ENCODE results near the gene RHPN2.
"Not testable (repeated sequence)": the region's sequence is repeated elsewhere in the genome, so short reads cannot be mapped to it uniquely, and the experiment has no call there.

RHPN2 gene

DNA sequence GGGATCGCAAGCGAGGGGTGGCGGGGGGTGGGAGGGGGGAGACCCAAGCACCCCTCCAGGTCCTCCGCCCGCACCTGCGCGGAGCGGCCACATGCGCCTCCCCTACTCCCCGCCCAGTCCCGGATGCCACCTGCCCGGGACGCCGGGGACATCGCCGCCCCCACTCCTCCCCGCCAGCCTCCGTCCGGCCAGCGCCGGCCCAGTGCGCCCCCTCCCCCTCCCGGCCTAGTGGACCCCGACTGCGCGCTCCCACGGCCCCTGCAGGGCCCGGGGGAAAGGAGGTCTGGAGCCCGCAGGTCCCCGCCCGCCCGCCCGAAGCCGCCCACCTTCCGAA is 263 bp downstream of the RHPN2 start:
- DNase-seq (ENCODE audit: low spot score), result peak; percentile 66

DNA sequence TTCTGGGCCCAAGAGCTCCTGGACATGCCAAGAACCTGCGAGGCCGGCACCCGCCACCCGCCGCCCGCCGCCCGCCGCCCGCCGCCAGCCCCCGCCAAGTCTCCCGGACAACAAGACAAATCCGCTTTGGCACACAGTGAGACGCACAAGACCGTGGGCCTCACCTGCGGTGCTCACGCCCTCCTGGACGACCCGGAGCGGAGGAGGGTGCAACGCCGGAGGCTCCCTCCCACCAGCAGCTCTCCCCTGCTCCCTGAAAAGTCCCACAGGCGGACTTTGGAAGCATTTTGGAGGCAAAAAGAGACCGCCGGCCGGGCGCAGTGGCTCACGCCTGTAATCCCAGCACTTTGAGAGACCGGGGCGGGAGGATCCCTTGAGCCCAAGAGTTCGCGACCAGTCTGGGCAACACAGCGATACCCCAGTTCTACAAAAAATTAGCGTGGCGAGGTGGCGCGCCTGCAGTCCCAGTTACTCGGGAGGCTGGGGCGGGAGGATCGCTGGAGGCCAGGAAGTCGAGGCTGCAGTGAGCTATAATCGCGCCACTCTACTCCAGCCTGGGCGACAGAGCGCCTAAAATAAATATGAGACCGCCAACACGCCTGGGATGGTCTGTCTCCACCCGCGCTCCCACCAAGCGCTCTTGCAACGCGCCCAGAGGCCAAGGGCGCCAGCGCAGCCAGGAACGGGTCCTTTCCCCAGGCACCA is 783 bp downstream of the RHPN2 start:
- peak; percentile 27 for DNase-seq (ENCODE audit: low spot score)

DNA sequence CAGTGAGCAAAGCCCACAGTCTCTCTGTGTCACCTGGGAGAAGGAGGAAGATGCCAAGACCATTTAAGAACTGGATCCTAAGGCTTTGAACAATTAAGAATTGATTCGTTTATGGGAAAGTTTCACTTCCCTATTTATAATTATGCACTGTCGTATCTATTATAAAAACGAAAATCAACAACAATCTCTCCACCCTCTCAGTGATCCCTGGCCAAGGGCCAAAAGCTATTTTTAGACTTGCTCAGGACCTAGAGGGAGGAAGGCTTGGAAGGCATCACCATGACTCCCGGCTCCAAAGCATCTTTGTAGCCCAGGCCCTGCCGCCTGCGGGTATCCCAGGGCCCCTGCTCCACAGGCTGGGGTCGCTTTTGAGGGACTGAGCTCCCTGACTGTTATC is 1.3 kb downstream of the RHPN2 start:
- DNase-seq (ENCODE audit: low spot score), result peak; percentile 40

DNA sequence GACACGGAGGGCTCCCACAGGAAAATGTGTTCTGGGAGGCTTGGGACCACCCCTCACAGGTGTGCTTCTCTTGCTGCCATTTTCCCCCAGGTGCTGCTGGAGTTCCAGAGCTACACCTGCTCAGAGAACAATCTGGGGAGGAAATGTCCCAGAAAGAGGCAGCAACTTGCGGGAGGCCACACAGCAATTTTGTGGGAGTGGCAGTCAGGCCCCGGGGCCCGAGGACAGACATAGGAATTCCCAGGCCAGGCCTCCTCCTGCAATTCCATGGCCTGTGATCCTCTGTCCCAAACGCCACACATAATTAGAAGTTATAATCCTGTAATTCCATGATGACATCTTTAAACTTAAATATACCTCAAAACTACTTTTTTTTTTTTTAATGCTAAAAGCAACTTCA is 1.8 kb downstream of the RHPN2 start:
- no peak for DNase-seq (ENCODE audit: low spot score)

DNA sequence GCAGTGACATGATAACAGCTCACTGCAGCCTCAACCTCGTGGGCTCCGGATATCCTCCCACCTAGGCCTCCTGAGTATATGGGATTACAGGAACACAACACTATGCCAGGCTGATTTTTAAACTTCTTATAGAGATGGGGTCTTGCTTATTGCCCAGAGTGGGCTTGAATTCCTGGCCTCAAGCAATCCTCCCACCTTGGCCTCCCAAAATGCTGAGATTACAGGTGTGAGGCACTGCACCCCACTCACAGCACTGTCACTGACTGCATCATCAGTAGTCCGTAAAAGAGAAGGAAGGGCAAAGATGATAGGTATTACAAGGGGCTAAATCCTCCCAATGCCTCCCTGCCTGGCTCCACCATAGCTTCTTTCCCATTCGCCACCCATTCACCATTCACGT is 4.1 kb downstream of the RHPN2 start:
- DNase-seq (ENCODE audit: low spot score), result no peak

DNA sequence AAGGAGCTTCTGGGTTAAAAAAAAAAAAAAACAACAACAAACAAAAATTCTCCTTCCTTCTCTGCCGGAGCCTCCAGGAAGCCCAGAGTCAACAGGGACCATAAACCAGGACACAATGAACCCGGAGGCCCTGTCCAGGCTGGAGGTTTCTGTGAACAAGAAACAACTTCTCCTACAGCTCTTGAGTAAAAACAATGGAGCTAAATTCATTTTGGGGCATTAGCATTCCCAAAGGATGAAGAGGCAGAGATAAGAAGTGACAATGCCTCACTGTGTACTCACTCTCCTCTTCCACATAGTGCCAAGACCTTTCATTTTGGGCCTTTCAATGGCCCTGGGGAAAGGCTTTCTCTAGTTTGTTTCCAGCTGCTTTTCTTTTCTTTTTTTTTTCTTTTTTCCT is 9.0 kb downstream of the RHPN2 start:
- DNase-seq (ENCODE audit: low spot score), result no peak

DNA sequence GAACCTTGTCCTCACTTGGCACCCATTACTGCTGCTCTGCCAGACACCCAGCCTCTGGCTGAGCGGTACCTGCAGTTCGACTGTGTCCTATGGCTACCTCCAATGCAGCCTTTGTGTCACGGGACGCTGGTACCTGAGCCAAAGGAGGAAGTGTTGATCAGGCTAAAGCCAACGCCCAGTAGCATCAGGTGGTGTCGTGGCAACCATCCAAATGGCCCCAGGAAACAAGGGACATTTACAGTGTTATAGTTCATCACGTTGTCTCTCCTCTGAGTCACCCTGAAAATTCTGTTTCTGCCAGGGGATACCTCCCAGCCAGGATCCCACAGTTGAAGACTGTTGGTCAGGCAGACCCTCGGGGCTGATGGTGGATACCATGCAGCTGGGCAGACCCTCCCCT is 10.1 kb downstream of the RHPN2 start:
- DNase-seq (ENCODE audit: low spot score), result no peak

DNA sequence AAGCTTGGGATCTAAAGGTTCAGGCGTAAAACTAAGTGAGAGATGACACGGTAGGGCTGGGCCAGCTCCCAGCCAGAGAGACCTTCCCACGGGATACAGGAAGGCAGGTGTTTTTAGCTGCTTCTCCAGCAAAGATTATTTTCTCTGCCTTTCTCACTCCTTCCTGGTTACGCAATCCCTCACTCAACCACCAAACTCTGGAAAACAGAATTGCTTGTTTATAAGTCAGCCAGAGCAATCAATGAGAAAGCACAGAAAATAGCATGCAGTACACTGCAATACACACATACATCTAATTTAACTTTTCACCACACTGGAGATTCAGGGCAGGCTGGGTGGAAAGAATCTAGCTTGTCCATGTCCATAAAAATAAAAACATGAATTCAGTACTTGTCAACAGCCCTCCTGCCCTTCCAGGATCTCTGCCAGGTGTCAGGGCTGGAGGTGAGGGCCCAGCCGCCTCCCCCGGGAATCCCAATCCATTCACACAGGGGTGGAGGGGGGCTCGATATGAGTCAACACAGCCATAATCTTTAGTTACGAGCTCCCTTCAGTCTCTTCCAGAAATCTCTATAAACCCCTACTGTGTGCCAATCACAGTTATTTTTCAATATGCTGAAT is 12.2 kb downstream of the RHPN2 start:
- DNase-seq (ENCODE audit: low spot score), result peak; percentile 84

DNA sequence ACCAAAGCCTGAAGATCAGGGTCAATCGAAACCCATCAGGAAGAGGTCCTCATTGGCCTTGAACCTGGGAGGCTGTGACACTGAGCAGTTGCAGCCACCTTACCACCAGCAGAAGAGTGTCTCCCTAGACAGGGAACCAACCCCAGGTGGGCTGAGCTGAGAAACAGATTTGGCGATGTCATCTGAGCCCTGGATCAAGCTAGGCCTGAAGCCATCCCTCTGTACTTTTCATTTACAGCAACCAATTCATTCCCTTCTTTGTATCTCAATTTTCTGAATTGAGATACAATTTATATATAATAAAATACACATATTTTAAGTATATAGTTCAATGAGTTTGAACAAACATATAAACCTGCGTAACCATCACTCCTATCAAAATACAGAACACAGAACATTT is 14.6 kb downstream of the RHPN2 start:
- no peak for DNase-seq (ENCODE audit: low spot score)

DNA sequence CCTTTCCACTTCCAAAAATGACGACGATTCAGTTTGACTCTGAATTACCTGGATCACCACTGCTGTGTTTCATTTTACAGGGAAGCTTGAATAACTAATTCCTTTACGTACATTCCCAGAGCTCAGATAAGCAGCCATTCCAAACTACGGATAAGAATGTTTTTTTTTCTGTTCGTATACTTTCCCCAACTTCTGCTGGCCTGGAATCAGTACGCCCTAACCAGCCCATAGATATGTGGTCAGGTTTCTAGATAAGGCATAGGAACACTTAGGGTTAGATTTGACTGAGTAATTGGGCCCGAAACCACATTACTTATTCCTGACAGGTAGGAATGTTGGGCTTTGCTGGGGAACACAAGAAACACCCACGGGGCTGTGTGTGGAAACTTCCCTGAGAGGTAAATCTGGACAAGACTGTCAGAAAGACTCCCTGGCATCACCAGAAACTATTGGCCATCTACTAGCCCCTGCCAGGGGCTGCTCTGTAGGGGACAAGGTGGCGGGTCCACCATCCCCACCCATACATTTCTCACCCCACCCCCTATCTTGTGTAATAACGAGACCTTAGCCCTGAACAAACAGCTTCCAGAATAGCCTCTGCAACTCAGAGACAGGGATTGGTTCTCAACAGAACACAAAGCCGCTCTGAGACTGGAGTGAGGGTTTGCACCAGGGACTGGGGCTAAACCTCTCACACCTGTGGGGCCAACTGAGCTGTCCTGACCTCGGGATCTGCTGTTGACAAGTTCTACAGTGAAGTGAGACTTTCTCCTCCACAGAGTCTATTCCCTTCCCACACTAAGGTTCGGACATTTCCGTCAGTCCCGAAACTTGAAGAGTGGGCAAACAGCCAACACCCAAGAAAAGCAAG is 15.6 kb downstream of the RHPN2 start:
- DNase-seq (ENCODE audit: low spot score), result no peak

DNA sequence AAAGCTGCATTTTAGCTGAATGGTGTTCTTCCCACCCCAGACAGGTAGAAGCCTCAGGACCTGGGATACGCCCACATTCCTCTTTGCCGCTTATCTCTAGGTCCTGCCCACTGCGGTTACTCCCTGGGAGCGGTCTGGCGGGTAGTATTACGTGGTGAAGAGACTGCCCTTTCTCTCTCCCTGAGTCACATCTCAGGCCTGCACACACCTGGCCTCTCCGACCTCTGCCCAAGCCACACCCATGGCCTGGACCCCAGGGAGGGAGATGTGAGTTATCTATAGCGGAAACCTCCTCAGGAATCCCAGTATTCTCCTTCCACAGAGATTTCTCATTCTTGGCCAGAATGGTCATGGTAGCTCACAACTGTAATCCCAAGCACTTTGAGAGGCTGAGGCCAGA is 17.3 kb downstream of the RHPN2 start:
- peak; percentile 99 for DNase-seq (ENCODE audit: low spot score)

DNA sequence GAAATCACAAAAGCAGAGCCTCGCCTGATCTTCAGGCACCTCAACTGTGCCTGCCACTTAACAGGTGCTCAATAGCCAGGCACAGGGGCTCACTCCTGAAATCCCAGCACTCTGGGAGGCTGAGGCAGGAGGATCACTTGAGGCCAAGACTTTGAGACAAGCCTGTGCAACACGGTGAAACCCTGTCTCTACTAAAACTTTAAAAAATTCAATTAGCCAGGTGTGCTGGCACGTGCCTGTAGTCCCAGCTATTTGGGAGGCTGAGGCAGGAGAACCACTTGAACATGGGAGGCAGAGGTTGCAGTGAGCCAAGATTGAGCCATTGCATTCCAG is 22.9 kb downstream of the RHPN2 start:
- DNase-seq (ENCODE audit: low spot score), result not testable (repeated sequence)

DNA sequence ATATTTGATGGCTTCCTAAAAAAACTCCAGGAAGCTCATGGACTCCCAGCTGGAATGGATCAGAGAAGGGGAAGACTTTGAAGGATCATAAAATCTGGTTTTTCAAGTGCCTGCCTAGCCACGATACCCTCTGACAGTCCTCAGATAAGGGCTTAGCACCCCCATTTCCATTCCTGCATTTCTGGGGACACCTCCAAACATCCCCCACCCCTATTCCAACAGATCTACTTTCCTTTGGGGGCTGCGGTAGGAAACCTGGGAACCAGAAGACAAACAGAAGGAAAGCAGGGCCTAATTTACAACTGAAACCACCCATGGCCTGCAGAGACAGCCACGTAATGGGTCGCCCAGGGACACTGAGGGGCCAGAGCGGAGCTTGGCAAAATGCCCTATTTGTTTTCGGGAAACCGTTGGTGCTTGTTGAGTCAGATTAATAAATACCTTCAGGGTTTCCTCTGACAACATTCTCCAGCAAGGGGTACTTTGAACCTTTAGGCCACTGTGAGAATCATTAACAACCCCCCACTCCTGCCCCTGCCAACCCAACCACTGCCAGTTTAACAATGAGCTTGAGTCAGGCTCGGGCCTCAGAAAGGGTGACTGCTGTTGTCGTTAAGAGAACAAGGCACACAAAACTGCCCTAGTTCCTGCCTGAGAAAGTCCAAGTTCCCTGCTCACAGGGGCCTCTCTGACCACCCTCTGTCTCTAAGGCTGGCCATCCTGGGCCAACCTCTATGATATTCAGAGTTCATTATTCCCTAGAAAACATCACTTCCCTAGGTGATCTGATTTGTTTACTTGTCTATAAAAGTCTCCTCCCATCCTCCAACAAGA is 23.5 kb downstream of the RHPN2 start:
- peak; percentile 99 for DNase-seq (ENCODE audit: low spot score)

DNA sequence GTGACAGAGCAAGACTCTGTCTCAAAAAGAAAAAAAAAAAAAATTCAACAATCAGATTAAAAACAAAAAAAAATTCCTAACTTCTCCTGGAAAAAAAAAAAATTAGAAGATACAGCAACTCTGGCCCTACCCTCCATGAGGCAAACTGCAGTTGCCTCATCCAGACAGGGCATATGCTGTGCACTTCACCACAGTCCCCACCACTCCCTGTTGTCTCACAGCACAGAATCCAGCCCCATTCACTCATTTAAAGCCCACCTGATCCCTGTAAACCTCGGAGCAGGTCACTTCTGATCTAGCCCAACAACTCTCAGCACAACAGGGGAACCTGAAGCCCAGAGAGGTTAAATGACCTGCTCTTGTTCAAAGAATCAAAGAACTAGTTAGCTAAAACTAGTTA is 24.9 kb downstream of the RHPN2 start:
- DNase-seq (ENCODE audit: low spot score), result no peak

DNA sequence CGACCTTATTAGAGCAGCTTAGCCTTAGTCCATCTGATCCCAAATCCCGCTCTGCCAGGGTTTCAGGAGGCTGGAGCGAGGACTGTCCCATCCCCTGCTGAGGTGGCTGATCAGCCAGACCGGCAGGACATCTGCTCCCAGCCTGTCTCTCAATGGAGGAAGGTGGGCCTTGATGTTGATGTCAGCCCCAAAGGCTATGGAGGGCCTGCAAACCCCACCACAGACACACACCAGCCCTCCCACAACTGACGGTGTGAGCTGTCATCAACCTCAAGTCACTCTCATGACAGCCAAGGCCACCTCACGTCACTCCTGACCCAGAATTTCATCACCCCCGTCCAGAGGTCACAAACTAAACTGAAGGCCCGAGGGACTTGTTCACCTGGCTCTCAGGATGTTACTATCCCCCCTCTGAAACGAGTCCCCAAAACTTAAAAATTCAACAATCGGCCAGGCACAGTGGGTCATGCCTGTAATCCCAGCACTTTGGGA is 25.5 kb downstream of the RHPN2 start:
- DNase-seq (ENCODE audit: low spot score), result no peak

DNA sequence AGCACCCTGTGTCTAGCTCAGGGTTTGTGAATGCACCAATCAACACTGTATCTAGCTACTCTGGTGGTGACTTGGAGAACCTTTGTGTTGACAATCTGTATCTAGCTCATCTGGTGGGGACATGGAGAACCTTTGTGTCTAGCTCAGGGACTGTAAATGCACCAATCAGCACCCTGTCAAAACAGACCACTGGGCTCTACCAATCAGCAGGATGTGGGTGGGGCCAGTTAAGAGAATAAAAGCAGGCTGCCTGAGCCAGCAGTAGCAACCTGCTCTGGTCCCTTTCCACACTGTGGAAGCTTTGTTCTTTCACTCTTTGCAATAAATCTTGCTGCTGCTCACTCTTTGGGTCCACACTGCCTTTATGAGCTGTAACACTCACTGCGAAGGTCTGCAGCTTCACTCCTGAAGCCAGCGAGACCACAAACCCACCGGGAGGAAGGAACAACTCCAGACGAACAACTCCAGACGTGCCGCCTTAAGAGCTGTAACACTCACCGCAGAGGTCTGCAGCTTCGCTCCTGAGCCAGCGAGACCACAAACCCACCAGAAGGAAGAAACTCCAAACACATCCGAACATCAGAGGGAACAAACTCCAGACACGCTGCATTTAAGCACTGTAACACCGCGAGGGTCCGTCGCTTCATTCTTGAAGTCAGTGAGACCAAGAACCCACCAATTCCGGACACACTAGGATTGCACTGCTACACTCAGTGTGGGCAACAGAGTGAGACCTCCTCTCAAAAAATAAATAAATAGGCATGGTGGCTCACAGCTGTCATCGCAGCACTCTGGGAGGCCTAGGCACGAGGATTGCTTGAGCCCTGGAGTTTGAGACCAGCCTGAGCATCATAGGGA is 27.3 kb downstream of the RHPN2 start:
- not testable (repeated sequence) for DNase-seq (ENCODE audit: low spot score)

DNA sequence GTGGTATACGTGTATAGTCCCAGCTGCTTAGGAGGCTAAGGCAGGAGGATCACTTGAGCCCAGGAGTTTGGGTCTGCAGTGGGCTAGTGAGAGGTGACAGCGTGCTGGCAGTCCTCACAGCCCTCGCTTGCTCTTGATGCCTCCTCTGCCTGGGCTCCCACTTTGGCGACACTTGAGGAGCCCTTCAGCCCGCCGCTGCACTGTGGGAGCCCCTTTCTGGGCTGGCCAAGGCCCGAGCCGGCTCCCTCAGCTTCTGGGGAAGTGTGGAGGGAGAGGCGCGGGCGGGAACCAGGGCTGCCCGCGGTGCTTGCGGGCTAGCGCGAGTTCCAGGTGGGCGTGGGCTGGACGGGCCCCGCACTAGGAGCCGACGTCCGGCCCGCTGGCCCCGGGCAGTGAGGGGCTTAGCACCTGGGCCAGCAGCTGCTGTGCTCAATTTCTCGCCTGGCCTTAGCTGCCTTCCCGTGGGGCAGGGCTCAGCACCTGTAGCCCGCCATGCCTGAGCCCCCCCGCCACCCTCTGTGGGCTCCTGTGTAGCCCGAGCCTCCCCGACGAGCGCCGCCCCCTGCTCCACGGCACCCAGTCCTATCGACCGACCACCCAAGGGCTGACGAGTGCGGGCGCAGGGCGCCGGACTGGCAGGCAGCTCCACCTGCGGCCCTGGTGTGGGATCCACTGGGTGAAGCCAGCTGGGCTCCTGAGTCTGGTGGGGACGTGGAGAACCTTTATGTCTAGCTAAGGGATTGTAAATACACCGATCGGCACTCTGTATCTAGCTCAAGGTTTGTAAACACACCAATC is 28.1 kb downstream of the RHPN2 start:
- not testable (repeated sequence) for DNase-seq (ENCODE audit: low spot score)

DNA sequence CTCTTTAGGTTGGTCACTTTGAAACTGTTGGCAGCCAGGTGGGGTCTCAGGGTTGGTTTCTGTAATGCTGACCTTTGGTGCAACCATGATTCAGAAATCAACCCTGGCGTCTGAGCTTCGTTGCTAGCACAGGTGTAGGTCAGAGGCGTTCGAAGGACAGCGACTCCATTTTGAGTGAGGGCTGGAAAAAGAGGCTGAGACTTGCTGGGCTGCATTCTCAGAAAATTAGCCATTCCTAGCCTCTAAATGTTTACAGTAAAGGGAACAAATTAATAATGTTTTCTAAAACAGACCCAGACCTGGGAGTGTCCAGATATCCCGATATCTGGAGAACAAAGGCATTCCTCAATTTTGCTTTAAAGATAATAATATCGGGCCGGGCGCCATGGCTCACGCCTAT is 29.2 kb downstream of the RHPN2 start:
- DNase-seq (ENCODE audit: low spot score), result no peak

DNA sequence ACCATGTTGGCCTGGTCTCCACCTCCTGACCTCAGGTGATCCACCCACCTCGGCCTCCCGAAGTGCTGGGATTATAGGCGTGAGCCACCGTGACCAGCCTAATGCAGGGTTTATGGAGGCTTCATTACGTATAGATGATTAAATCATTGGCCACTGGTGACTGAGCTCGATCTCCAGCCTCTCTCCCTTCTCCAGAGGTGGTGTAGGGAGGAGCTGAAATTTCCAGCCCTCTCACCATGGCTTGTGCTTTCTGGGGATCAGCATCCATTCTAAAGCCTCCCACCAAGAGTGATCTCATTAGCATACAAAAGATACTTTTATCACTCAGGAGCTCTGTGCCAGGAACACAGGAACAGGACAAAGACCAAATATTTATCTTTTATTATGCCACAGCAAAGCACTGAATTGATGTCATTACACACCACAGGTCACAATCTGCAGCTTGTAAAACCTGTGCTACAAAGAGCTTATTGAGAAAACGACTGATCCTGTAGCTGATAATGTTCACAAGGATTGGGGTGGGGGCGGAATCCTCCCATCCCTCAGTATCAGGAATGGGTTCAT is 32.4 kb downstream of the RHPN2 start:
- peak; percentile 74 for DNase-seq (ENCODE audit: low spot score)

DNA sequence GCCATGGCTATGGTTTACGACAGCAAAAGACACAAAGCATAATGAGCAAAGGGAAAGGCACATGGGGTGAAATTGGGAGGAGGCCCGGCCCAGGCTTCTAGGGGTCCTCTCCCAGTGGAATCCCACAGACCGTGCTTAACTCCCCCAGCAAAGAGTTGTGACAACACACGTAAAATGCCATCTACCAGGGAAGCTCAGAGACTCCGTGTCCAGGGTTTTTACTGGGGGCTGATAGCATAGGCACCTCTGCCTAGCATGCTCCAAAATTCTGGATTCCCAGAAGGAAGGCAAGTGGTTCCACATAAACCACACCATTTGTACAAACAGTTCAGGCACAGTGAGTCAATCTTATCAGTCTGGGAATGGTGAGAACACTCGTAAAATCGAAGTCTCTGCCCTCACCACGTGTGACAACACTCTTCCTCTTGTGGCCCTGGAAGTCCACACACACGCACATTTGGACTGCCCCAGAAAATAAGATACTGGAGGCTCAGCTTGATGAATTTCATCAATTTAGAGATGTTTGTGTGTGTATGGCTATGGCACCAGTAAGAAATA is 34.9 kb downstream of the RHPN2 start:
- DNase-seq (ENCODE audit: low spot score), result no peak

All from SW480 (cell line).